Mesothelial cell of epicardium (in vitro differentiated cells): ENCODE measurements around the gene NINL. TPM values are rescaled to one million over a fixed set of nuclear protein-coding genes. Genes with fewer than 3 reads are reported as not detected.

Experiments
- DNase-seq, 2 experiments: peaks; one replicate each; pipeline ENCODE4 v3.0.0; 2021; ENCODE audit warnings: low spot score in 2 of 2; ENCODE audit not compliant: unreplicated experiment in 2 of 2
- H3K27ac Mint-ChIP-seq: 2 replicates; pipeline ENCODE4 v1.8.0; 2021; ENCODE audit warnings: mixed read lengths
- H3K27me3 Mint-ChIP-seq: 2 replicates; pipeline ENCODE4 v1.8.0; 2021; ENCODE audit warnings: low read depth, mixed read lengths
- H3K36me3 Mint-ChIP-seq: 2 replicates; pipeline ENCODE4 v1.8.0; 2021; ENCODE audit warnings: mixed read lengths
- H3K4me1 Mint-ChIP-seq: 2 replicates; pipeline ENCODE4 v1.8.0; 2021; ENCODE audit warnings: mixed read lengths
- H3K4me3 Mint-ChIP-seq: 2 replicates; pipeline ENCODE4 v1.8.0; 2021; ENCODE audit warnings: mild to moderate bottlenecking, moderate library complexity, mixed read lengths
- H3K9me3 Mint-ChIP-seq: 2 replicates; pipeline ENCODE4 v1.8.0; 2021; ENCODE audit warnings: mixed read lengths
- CTCF ChIP-seq: fragments of 200-600 bp; sonication (generic); IDR thresholded peaks from one replicate; pipeline ENCODE4 v1.5.0; 2021; ENCODE audit warnings: antibody characterized with exemption; ENCODE audit not compliant: unreplicated experiment
- total RNA-seq: library from RNA; stranded (reverse); gene quantifications from 3 replicates; pipeline ENCODE4 v1.2.1, GENCODE V29; 2021

The NINL gene
- total RNA-seq, 1 donor from 2014 or later = 85.9 TPM

GRCh38 chr20:25497586-25498279, 87.6 kb downstream of the NINL start:
- no peaks in the 10 kb centered on the region for H3K9me3 Mint-ChIP-seq
- peaks cover 17% of the 10 kb centered on the region for H3K36me3 Mint-ChIP-seq
- no peak overlapping the region for H3K27ac Mint-ChIP-seq
- no peak for TF ChIP-seq CTCF
- peak in 1 of 2 experiments; percentile 4 for DNase-seq
- no peaks in the 10 kb centered on the region for H3K27me3 Mint-ChIP-seq
- no peak overlapping the region for H3K4me3 Mint-ChIP-seq
- no peaks in the 10 kb centered on the region for H3K4me1 Mint-ChIP-seq

DNA sequence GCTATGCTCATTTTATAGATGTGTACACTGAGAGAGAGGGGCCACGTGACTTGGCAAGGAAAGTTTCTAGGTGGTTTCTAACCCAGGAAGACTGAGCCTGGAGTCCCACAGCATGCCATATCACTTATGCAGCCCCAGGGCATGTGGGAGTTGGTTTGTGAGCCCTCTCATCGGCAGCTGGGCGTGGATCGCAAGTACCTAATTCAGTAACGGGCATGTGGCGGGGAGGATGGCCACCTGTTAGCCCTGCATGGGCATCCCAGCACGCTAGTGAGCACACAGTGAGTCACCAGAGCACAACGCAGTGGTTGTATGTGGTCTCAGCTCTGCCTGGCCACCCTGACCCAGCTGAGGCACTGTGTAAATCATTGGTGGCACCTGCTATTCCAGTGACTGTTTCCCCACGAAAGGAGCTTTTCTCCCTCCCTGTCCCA, 88.3 kb downstream of the NINL start:
- DNase-seq = no peak
- no peak for TF ChIP-seq CTCF
- H3K36me3 Mint-ChIP-seq = peaks cover 12% of the 10 kb centered on the region
- no peaks in the 10 kb centered on the region for H3K4me1 Mint-ChIP-seq
- H3K4me3 Mint-ChIP-seq = no peak overlapping the region
- no peaks in the 10 kb centered on the region for H3K27me3 Mint-ChIP-seq
- no peak overlapping the region for H3K27ac Mint-ChIP-seq
- no peaks in the 10 kb centered on the region for H3K9me3 Mint-ChIP-seq

DNA sequence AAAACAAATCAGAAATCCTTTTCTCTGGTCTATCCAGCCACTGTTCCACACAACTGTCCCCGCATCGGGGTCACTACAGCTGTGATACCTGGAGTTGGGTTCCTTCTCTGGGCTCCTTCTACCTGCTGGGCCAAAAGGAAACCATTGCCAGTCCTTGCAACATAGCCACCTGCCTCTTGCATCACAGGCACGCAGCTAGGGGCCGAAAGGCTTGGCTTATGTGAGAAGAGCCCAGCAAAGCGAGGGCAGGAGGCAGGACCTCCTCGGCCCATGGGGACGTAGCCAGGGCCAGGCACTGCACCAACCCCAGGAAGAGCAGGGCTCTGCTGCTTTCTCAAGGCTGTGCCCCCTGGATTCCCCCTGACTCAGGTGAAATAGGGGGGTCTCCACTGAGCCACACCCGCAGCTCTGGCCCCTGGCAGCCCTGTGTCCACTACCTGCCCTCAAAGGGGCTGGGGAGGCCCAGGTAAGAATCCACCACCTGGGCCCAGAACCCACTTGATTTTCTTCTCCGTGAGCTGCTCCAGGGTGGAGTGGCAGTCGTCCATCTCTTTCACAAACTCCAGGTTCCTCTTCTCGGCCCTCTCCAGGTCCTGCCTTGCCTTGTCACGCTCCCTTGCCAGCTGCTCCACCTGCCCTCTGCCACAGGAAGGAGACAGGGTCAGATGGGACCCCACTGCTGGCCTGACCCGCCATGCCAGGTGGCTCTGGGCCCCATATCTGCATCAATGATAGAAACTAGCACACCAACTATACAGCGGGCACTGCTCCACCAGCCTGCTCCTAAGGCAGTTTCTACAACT, 89.0 kb downstream of the NINL start:
- Mint-ChIP-seq H3K4me3 (no peak overlapping the region), H3K36me3 (peaks cover 13% of the 10 kb centered on the region), H3K9me3 (no peaks in the 10 kb centered on the region), H3K27me3 (no peaks in the 10 kb centered on the region), H3K4me1 (no peaks in the 10 kb centered on the region), H3K27ac (no peak overlapping the region)
- TF ChIP-seq CTCF = no peak
- peak in 1 of 2 experiments; percentile 12 for DNase-seq

GRCh38 chr20:25495189-25495824, 90.0 kb downstream of the NINL start:
- Mint-ChIP-seq H3K36me3 (peaks cover 12% of the 10 kb centered on the region), H3K4me1 (no peaks in the 10 kb centered on the region)
- TF ChIP-seq CTCF = no peak

GRCh38 chr20:25494506-25495188, 90.7 kb downstream of the NINL start:
- DNase-seq = peak in 1 of 2 experiments; percentile 6
- no peak for TF ChIP-seq CTCF
- Mint-ChIP-seq H3K27ac (no peak overlapping the region), H3K4me3 (no peak overlapping the region), H3K4me1 (no peaks in the 10 kb centered on the region), H3K36me3 (peaks cover 12% of the 10 kb centered on the region), H3K27me3 (no peaks in the 10 kb centered on the region), H3K9me3 (no peaks in the 10 kb centered on the region)

More at GRCh38 chr20:25495189-25495824, 90.0 kb downstream of the NINL start:
- H3K4me3 Mint-ChIP-seq = no peak overlapping the region
- no peaks in the 10 kb centered on the region for H3K9me3 Mint-ChIP-seq
- peak in 1 of 2 experiments; percentile 8 for DNase-seq
- no peaks in the 10 kb centered on the region for H3K27me3 Mint-ChIP-seq
- H3K27ac Mint-ChIP-seq = no peak overlapping the region
